Endothelial cell of umbilical vein (primary cell): ENCODE data around the gene CASK. TPM values are rescaled to one million over a fixed set of nuclear protein-coding genes. Genes with fewer than 3 reads are reported as not detected.
A peak's percentile ranks its signal among the peaks of the same experiment; 100 is the strongest.

Experiments
- BruUV-seq: library from RNA; stranded (reverse); fragments of 400-500 nt; replicated peaks from 2 replicates; lab custom pipeline; 2021; lab: Mats Ljungman, UMichigan
- CTCF ChIA-PET: fragments of 300-600, 350-600 bp; sonication (Branson Sonifier 250); formaldehyde crosslinking; loops from one replicate; lab custom pipeline; 2021; ENCODE audit warnings: antibody characterized with exemption, inconsistent platforms; lab: Charles Lee
- POLR2A ChIA-PET: fragments of 300-600, 350-600 bp; sonication (Branson Sonifier 250); formaldehyde crosslinking; loops from one replicate; lab custom pipeline; 2021; ENCODE audit warnings: antibody characterized with exemption, inconsistent platforms; lab: Charles Lee
- DNase-seq: peaks from one replicate; pipeline ENCODE4 v3.0.0-alpha.2; 2011; ENCODE audit warnings: low read depth, low spot score
- FAIRE-seq: peaks from 2 replicates; lab custom pipeline; 2011; peaks lifted over from hg19 to GRCh38; lab: Jason Lieb, UNC
- H2AFZ ChIP-seq: 2 replicates; pipeline ENCODE4 v1.6.0; 2012; ENCODE audit warnings: low read depth, low read length, control low read depth, inconsistent platforms
- H3K27ac ChIP-seq: 2 replicates; pipeline ENCODE4 v1.5.1; 2011; ENCODE audit warnings: low read depth, mild to moderate bottlenecking, control low read depth, low read length, moderate library complexity; ENCODE audit not compliant: insufficient read depth
- H3K27me3 ChIP-seq, 2 experiments: 2 replicates each; pipeline versions ENCODE4 v1.6.0 to v1.6.1; 2011; ENCODE audit warnings: low read length in 2 of 2, mixed read lengths in 1 of 2; ENCODE audit not compliant: control insufficient read depth in 2 of 2, insufficient read depth in 2 of 2
- H3K36me3 ChIP-seq, 2 experiments: 2 replicates in 1 of 2; 3 replicates in 1 of 2; pipeline ENCODE4 v1.5.1; 2011; ENCODE audit warnings: low read length in 2 of 2, mild to moderate bottlenecking in 1 of 2, moderate library complexity in 1 of 2; ENCODE audit not compliant: control insufficient read depth in 2 of 2, insufficient read depth in 2 of 2; ENCODE audit errors: extremely low read depth in 1 of 2
- H3K4me1 ChIP-seq: 3 replicates; pipeline ENCODE4 v1.5.1; 2011; ENCODE audit warnings: mild to moderate bottlenecking, low read length; ENCODE audit not compliant: control insufficient read depth, insufficient read depth; ENCODE audit errors: extremely low read depth
- H3K4me2 ChIP-seq: 2 replicates; pipeline ENCODE4 v1.6.1; 2011; ENCODE audit warnings: low read length, control low read depth, mixed read lengths; ENCODE audit not compliant: insufficient read depth
- H3K4me3 ChIP-seq, 3 experiments: fragments of 200-600 bp in 1 of 3; sonication (generic), shearing (Covaris generic) in 1 of 3; replicated peaks in 1 of 3; 2 replicates each; pipeline ENCODE4 v1.5.1; 2011 to 2016; ENCODE audit warnings: control low read depth in 3 of 3, low read length in 3 of 3, mild to moderate bottlenecking in 2 of 3, inconsistent platforms in 1 of 3, low read depth in 1 of 3, moderate library complexity in 1 of 3; ENCODE audit not compliant: insufficient read depth in 1 of 3
- H3K79me2 ChIP-seq: 2 replicates; pipeline ENCODE4 v1.6.0; 2012; ENCODE audit warnings: low read length, inconsistent platforms; ENCODE audit not compliant: control insufficient read depth, insufficient read depth
- H3K9ac ChIP-seq: replicated peaks from 2 replicates; pipeline ENCODE3; 2011; ENCODE audit warnings: low read length, control low read depth; ENCODE audit not compliant: insufficient read depth; ENCODE audit errors: extremely low read depth
- H3K9me1 ChIP-seq: replicated peaks from 3 replicates; pipeline ENCODE4 v1.6.0; 2011; ENCODE audit warnings: mild to moderate bottlenecking, low read length; ENCODE audit not compliant: control insufficient read depth, insufficient read depth; ENCODE audit errors: extremely low read depth
- H3K9me3 ChIP-seq: replicated peaks from 2 replicates; pipeline ENCODE4 v1.5.1; 2012; ENCODE audit warnings: low read length, inconsistent platforms; ENCODE audit not compliant: control insufficient read depth, insufficient read depth
- H4K20me1 ChIP-seq: replicated peaks from 2 replicates; pipeline ENCODE3; 2011; ENCODE audit warnings: mild to moderate bottlenecking, low read length; ENCODE audit not compliant: control insufficient read depth, insufficient read depth; ENCODE audit errors: extremely low read depth
- EZH2 ChIP-seq: IDR thresholded peaks from 2 replicates; pipeline ENCODE4 v1.6.1; 2012; ENCODE audit warnings: borderline replicate concordance, low read depth, mild to moderate bottlenecking, moderate library complexity, low read length, inconsistent platforms; ENCODE audit not compliant: severe bottlenecking
- FOS ChIP-seq: IDR thresholded peaks from 2 replicates; pipeline ENCODE4 v1.6.1; 2011; ENCODE audit warnings: mild to moderate bottlenecking, low read length, moderate library complexity, borderline replicate concordance; ENCODE audit not compliant: insufficient read depth
- GATA2 ChIP-seq: IDR thresholded peaks from 2 replicates; pipeline ENCODE4 v1.7.0; 2011; ENCODE audit warnings: low read depth, mild to moderate bottlenecking, moderate library complexity, mixed read lengths, low read length; ENCODE audit not compliant: insufficient read length, insufficient read depth
- JUN ChIP-seq: IDR thresholded peaks from 2 replicates; pipeline ENCODE4 v1.6.1; 2011; ENCODE audit warnings: borderline replicate concordance, low read depth; ENCODE audit not compliant: insufficient read length, insufficient read depth
- MAX ChIP-seq: IDR thresholded peaks from 2 replicates; pipeline ENCODE4 v1.6.1; 2011; ENCODE audit not compliant: insufficient read depth, insufficient read length
- MYC ChIP-seq: IDR thresholded peaks from one replicate; pipeline ENCODE4 v1.6.1; 2011; ENCODE audit warnings: mild to moderate bottlenecking, low read depth, low read length
- POLR2A ChIP-seq: IDR thresholded peaks from 2 replicates; pipeline ENCODE4 v1.6.1; 2012; ENCODE audit warnings: low read depth, mild to moderate bottlenecking, control low read depth, low read length
- POLR2AphosphoS5 ChIP-seq: IDR thresholded peaks from 2 replicates; pipeline ENCODE4 v1.6.1; 2012; ENCODE audit warnings: low read depth, mild to moderate bottlenecking, control low read depth, low read length, moderate library complexity; ENCODE audit not compliant: insufficient read depth
- dilution Hi-C: fragments of 300-500 bp; cut with MboI; formaldehyde crosslinking; loops from one replicate; pipeline ENCODE4 v1.15.0; 2019; ENCODE audit warnings: low sequenced_read_pairs; ENCODE audit not compliant: extremely low pct_ligation_motif_present
- intact Hi-C: fragments of 100-400 bp; cut with micrococcal nuclease; formaldehyde crosslinking; loops from one replicate; pipeline ENCODE4 v1.10.0; 2022
- polyA plus RNA-seq, 4 experiments: library from polyadenylated mRNA; depleted of rRNA in 3 of 4; stranded (reverse) in 3 of 4; unstranded in 1 of 4; fragments of >200 nt; gene quantifications; 2 replicates each; pipeline versions ENCODE4 v1.2.1 to v1.2.3, GENCODE V29; 2011 to 2012; ENCODE audit warnings: missing spikeins in 1 of 4
- total RNA-seq: library from RNA; stranded (reverse); gene quantifications from 2 replicates; pipeline ENCODE4 v1.2.3, GENCODE V29; 2021

CASK gene
- total and polyA plus RNA-seq, 2 donors (not counting 3 experiments of a cell fraction or from before 2014, with no cell fraction given): 6.4 to 30.4 TPM

GRCh38 chrX:41590641-41591040 is 332.7 kb downstream of the CASK start:
- dilution Hi-C loops: no loop called here
- Histone ChIP-seq H3K4me3 (no peak overlapping the region), H3K36me3 (no peaks in the 10 kb centered on the region), H3K4me2 (no peak overlapping the region), H3K79me2 (no peaks in the 10 kb centered on the region), H4K20me1 (no peaks in the 10 kb centered on the region), H3K9ac (no peak overlapping the region), H3K27me3 (no peaks in the 10 kb centered on the region), H3K9me1 (no peaks in the 10 kb centered on the region), H3K9me3 (no peaks in the 10 kb centered on the region), H2AFZ (no peak overlapping the region), H3K27ac (no peak overlapping the region), H3K4me1 (no peaks in the 10 kb centered on the region)
- CTCF ChIA-PET: no interaction called here
- FAIRE-seq (peak; percentile 24), DNase-seq (no peak)
- TF ChIP-seq POLR2A (no peak), GATA2 (no peak), MYC (no peak), POLR2AphosphoS5 (no peak), MAX (no peak), EZH2 (no peak), FOS (no peak), JUN (no peak)
- intact Hi-C loops: no loop called here
- no TSS peak for BruUV-seq
- POLR2A ChIA-PET: no interaction called here

DNA sequence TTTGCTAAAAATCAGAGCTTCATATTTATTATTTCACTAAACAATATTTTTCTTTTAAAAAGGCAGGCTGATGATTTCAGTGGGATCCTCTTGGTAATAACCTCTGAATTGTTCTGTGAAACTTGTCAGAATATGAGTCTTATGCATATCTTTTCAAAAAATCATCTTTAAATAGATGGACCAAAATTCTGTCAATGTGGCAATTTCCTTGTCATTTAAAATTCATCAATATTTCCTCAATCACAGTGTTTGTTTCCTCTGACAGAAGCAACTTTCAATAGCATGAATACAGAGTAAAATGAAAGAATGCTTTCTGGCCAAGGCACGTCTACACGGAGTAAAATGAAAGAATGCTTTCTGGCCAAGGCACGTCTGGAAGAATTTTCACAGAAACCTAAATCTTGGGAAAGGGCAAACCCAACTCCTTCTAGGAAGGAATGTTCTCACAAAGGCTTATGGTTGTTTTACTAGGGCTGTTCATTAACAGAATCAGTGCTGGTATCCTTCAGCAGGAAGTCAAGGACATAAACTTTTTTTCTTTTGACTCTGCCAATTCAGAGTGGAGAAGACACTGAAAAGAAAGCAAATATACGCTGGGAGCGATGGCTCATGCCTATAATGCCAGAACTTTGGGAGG is 333.6 kb downstream of the CASK start:
- Histone ChIP-seq H3K27ac (no peak overlapping the region), H3K9me1 (no peaks in the 10 kb centered on the region), H3K36me3 (no peaks in the 10 kb centered on the region), H3K4me2 (no peak overlapping the region), H3K9ac (no peak overlapping the region), H2AFZ (no peak overlapping the region), H3K9me3 (no peaks in the 10 kb centered on the region), H3K4me3 (no peak overlapping the region), H3K79me2 (no peaks in the 10 kb centered on the region), H3K4me1 (no peaks in the 10 kb centered on the region), H3K27me3 (no peaks in the 10 kb centered on the region), H4K20me1 (no peaks in the 10 kb centered on the region)
- intact Hi-C loops (no loop called here), dilution Hi-C loops (no loop called here)
- FAIRE-seq (peak; percentile 44), DNase-seq (no peak)
- POLR2A ChIA-PET: no interaction called here
- CTCF ChIA-PET: no interaction called here
- no TSS peak for BruUV-seq
- TF ChIP-seq EZH2 (no peak), POLR2AphosphoS5 (no peak), MAX (no peak), FOS (no peak), JUN (no peak), MYC (no peak)
